Endothelial cell of umbilical vein (primary cell): Measurements from ENCODE around the gene SORCS2. TPM values are rescaled to one million over a fixed set of nuclear protein-coding genes. Genes with fewer than 3 reads are reported as not detected.

Source experiments
- BruUV-seq: library from RNA; stranded (reverse); fragments of 400-500 nt; replicated peaks from 2 replicates; lab custom pipeline; 2021; lab: Mats Ljungman, UMichigan
- CTCF ChIA-PET: fragments of 300-600, 350-600 bp; sonication (Branson Sonifier 250); formaldehyde crosslinking; loops from one replicate; lab custom pipeline; 2021; ENCODE audit warnings: antibody characterized with exemption, inconsistent platforms; lab: Charles Lee
- POLR2A ChIA-PET: fragments of 300-600, 350-600 bp; sonication (Branson Sonifier 250); formaldehyde crosslinking; loops from one replicate; lab custom pipeline; 2021; ENCODE audit warnings: antibody characterized with exemption, inconsistent platforms; lab: Charles Lee
- DNase-seq: peaks from one replicate; pipeline ENCODE4 v3.0.0-alpha.2; 2011; ENCODE audit warnings: low read depth, low spot score
- FAIRE-seq: peaks from 2 replicates; lab custom pipeline; 2011; peaks lifted over from hg19 to GRCh38; lab: Jason Lieb, UNC
- H2AFZ ChIP-seq: 2 replicates; pipeline ENCODE4 v1.6.0; 2012; ENCODE audit warnings: low read depth, low read length, control low read depth, inconsistent platforms
- H3K27ac ChIP-seq: 2 replicates; pipeline ENCODE4 v1.5.1; 2011; ENCODE audit warnings: low read depth, mild to moderate bottlenecking, control low read depth, low read length, moderate library complexity; ENCODE audit not compliant: insufficient read depth
- H3K27me3 ChIP-seq, 2 experiments: 2 replicates each; pipeline versions ENCODE4 v1.6.0 to v1.6.1; 2011; ENCODE audit warnings: low read length in 2 of 2, mixed read lengths in 1 of 2; ENCODE audit not compliant: control insufficient read depth in 2 of 2, insufficient read depth in 2 of 2
- H3K36me3 ChIP-seq, 2 experiments: 2 replicates in 1 of 2; 3 replicates in 1 of 2; pipeline ENCODE4 v1.5.1; 2011; ENCODE audit warnings: low read length in 2 of 2, mild to moderate bottlenecking in 1 of 2, moderate library complexity in 1 of 2; ENCODE audit not compliant: control insufficient read depth in 2 of 2, insufficient read depth in 2 of 2; ENCODE audit errors: extremely low read depth in 1 of 2
- H3K4me1 ChIP-seq: 3 replicates; pipeline ENCODE4 v1.5.1; 2011; ENCODE audit warnings: mild to moderate bottlenecking, low read length; ENCODE audit not compliant: control insufficient read depth, insufficient read depth; ENCODE audit errors: extremely low read depth
- H3K4me2 ChIP-seq: 2 replicates; pipeline ENCODE4 v1.6.1; 2011; ENCODE audit warnings: low read length, control low read depth, mixed read lengths; ENCODE audit not compliant: insufficient read depth
- H3K4me3 ChIP-seq, 3 experiments: fragments of 200-600 bp in 1 of 3; sonication (generic), shearing (Covaris generic) in 1 of 3; replicated peaks in 1 of 3; 2 replicates each; pipeline ENCODE4 v1.5.1; 2011 to 2016; ENCODE audit warnings: control low read depth in 3 of 3, low read length in 3 of 3, mild to moderate bottlenecking in 2 of 3, inconsistent platforms in 1 of 3, low read depth in 1 of 3, moderate library complexity in 1 of 3; ENCODE audit not compliant: insufficient read depth in 1 of 3
- H3K79me2 ChIP-seq: 2 replicates; pipeline ENCODE4 v1.6.0; 2012; ENCODE audit warnings: low read length, inconsistent platforms; ENCODE audit not compliant: control insufficient read depth, insufficient read depth
- H3K9ac ChIP-seq: replicated peaks from 2 replicates; pipeline ENCODE3; 2011; ENCODE audit warnings: low read length, control low read depth; ENCODE audit not compliant: insufficient read depth; ENCODE audit errors: extremely low read depth
- H3K9me1 ChIP-seq: replicated peaks from 3 replicates; pipeline ENCODE4 v1.6.0; 2011; ENCODE audit warnings: mild to moderate bottlenecking, low read length; ENCODE audit not compliant: control insufficient read depth, insufficient read depth; ENCODE audit errors: extremely low read depth
- H3K9me3 ChIP-seq: replicated peaks from 2 replicates; pipeline ENCODE4 v1.5.1; 2012; ENCODE audit warnings: low read length, inconsistent platforms; ENCODE audit not compliant: control insufficient read depth, insufficient read depth
- H4K20me1 ChIP-seq: replicated peaks from 2 replicates; pipeline ENCODE3; 2011; ENCODE audit warnings: mild to moderate bottlenecking, low read length; ENCODE audit not compliant: control insufficient read depth, insufficient read depth; ENCODE audit errors: extremely low read depth
- CTCF ChIP-seq, 2 donors: IDR thresholded peaks; 1 replicate in 1 of 2; 2 replicates in 1 of 2; pipeline ENCODE4 v1.5.1; 2011; ENCODE audit warnings: low read length in 2 of 2, mild to moderate bottlenecking in 2 of 2, moderate library complexity in 2 of 2, control low read depth in 1 of 2, inconsistent platforms in 1 of 2, low read depth in 1 of 2; ENCODE audit not compliant: insufficient read depth in 1 of 2; ENCODE audit errors: extremely low read depth in 1 of 2
- EZH2 ChIP-seq: IDR thresholded peaks from 2 replicates; pipeline ENCODE4 v1.6.1; 2012; ENCODE audit warnings: borderline replicate concordance, low read depth, mild to moderate bottlenecking, moderate library complexity, low read length, inconsistent platforms; ENCODE audit not compliant: severe bottlenecking
- FOS ChIP-seq: IDR thresholded peaks from 2 replicates; pipeline ENCODE4 v1.6.1; 2011; ENCODE audit warnings: mild to moderate bottlenecking, low read length, moderate library complexity, borderline replicate concordance; ENCODE audit not compliant: insufficient read depth
- GATA2 ChIP-seq: IDR thresholded peaks from 2 replicates; pipeline ENCODE4 v1.7.0; 2011; ENCODE audit warnings: low read depth, mild to moderate bottlenecking, moderate library complexity, mixed read lengths, low read length; ENCODE audit not compliant: insufficient read length, insufficient read depth
- JUN ChIP-seq: IDR thresholded peaks from 2 replicates; pipeline ENCODE4 v1.6.1; 2011; ENCODE audit warnings: borderline replicate concordance, low read depth; ENCODE audit not compliant: insufficient read length, insufficient read depth
- MAX ChIP-seq: IDR thresholded peaks from 2 replicates; pipeline ENCODE4 v1.6.1; 2011; ENCODE audit not compliant: insufficient read depth, insufficient read length
- MYC ChIP-seq: IDR thresholded peaks from one replicate; pipeline ENCODE4 v1.6.1; 2011; ENCODE audit warnings: mild to moderate bottlenecking, low read depth, low read length
- POLR2A ChIP-seq: IDR thresholded peaks from 2 replicates; pipeline ENCODE4 v1.6.1; 2012; ENCODE audit warnings: low read depth, mild to moderate bottlenecking, control low read depth, low read length
- POLR2AphosphoS5 ChIP-seq: IDR thresholded peaks from 2 replicates; pipeline ENCODE4 v1.6.1; 2012; ENCODE audit warnings: low read depth, mild to moderate bottlenecking, control low read depth, low read length, moderate library complexity; ENCODE audit not compliant: insufficient read depth
- dilution Hi-C: fragments of 300-500 bp; cut with MboI; formaldehyde crosslinking; loops from one replicate; pipeline ENCODE4 v1.15.0; 2019; ENCODE audit warnings: low sequenced_read_pairs; ENCODE audit not compliant: extremely low pct_ligation_motif_present
- intact Hi-C: fragments of 100-400 bp; cut with micrococcal nuclease; formaldehyde crosslinking; loops from one replicate; pipeline ENCODE4 v1.10.0; 2022
- polyA plus RNA-seq, 4 experiments: library from polyadenylated mRNA; depleted of rRNA in 3 of 4; stranded (reverse) in 3 of 4; unstranded in 1 of 4; fragments of >200 nt; gene quantifications; 2 replicates each; pipeline versions ENCODE4 v1.2.1 to v1.2.3, GENCODE V29; 2011 to 2012; ENCODE audit warnings: missing spikeins in 1 of 4
- total RNA-seq: library from RNA; stranded (reverse); gene quantifications from 2 replicates; pipeline ENCODE4 v1.2.3, GENCODE V29; 2021

The SORCS2 gene
- total and polyA plus RNA-seq, 2 donors (not counting 3 experiments of a cell fraction or from before 2014, with no cell fraction given) = not detected

DNA sequence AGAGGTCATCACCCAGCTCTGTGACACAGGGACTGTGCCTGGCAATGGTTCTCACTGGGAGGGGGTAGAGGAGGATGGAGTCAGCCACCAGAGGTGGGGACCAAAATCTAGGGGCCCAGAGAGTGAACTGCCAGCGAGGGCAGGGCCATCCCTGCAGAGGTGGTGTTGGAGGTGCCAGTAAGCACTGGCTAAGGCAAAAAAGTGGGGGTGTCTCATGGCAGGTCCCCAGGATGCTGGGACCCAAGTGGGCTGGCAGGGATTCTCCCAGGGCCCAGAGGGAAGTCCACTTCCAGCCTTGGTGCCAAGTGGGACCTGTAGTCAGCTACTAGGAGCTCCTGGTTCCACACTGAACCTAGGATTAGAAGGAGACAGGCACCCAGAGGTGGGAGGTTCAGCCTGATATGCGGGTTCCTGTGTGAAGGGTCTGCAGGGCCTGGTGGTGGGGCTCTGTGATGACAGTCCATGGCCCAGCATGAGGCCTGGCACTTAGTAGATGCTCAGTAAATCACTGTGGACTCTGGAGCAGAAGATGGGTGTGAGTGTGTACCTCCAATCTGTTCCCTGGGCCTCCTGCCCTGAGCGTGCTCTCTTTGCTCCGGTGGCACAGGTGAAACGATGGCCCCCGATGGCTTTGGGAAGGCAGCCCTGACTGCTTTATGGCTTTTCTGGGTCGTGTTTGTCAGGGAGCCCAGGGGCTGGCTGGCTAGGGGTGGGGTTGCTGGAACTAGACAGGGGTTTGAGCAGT, 160.9 kb downstream of the SORCS2 start:
- Histone ChIP-seq H4K20me1 (no peaks in the 10 kb centered on the region), H2AFZ (no peak overlapping the region), H3K27me3 (no peaks in the 10 kb centered on the region), H3K36me3 (no peaks in the 10 kb centered on the region), H3K27ac (no peak overlapping the region), H3K9me3 (no peaks in the 10 kb centered on the region), H3K79me2 (no peaks in the 10 kb centered on the region), H3K4me3 (no peak overlapping the region), H3K4me1 (no peaks in the 10 kb centered on the region), H3K4me2 (no peak overlapping the region), H3K9me1 (no peaks in the 10 kb centered on the region), H3K9ac (no peak overlapping the region)
- BruUV-seq = no TSS peak
- dilution Hi-C loops (no loop called here), intact Hi-C loops (no loop called here)
- ChIA-PET CTCF (interaction anchor here (0.6 kb wide), 1 partner anchor 721 kb away, joined by 3 read pairs; no protein-coding TSS in a partner anchor), POLR2A (no interaction called here)
- DNase-seq = no peak
- TF ChIP-seq CTCF (IDR thresholded peaks at IDR 0.05; ENCODE audit: extremely low read depth in 1 of 2, insufficient read depth in 1 of 2, low read depth in 1 of 2, low read length in 2 of 2) (no peak), MYC (no peak), JUN (no peak), MAX (no peak), POLR2A (no peak), GATA2 (no peak), POLR2AphosphoS5 (no peak), EZH2 (no peak), FOS (no peak)
- no peak for FAIRE-seq
